ENCODE measurements around the gene MERTK.

MERTK gene

DNA sequence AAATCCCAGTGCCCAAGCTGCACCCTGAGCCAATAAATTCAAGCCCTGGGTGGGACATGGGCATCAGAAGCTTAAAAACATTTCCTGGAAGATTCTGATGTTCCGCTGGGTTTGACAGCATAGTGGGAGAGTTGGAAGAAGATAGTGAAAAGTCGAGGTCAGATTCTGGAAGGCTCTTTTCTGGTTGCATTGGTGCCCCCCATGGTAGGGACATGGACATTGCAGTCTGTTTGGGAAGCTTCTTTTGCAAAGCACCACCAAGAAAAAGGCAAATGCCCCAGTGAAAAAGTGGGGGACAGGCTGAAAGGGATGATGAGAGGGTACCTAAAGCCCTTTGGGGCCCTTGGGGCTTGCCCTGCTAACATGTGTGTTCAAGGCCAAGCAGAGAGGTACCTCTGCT lies 21.0 kb downstream of the MERTK start:
- Histone ChIP-seq H3K9ac (ENCODE audit: low read length) (no peak overlapping the region), H3K79me2 (ENCODE audit: low read length) (peaks cover 38% of the 10 kb centered on the region), H3K4me3 (ENCODE audit: low read length) (no peak overlapping the region), H3K9me2 (replicated peaks; ENCODE audit: insufficient read depth, low read length) (no peaks in the 10 kb centered on the region), H3F3A (ENCODE audit: insufficient read depth, low read length) (peaks cover 7% of the 10 kb centered on the region), H3K27ac (ENCODE audit: low read length) (no peak overlapping the region; the same call in 1 of the 2 replicates), H2AFZ (ENCODE audit: low read length) (no peak overlapping the region), H3K27me3 (replicated peaks; ENCODE audit: insufficient read depth, low read length) (no peaks in the 10 kb centered on the region), H4K20me1 (ENCODE audit: insufficient read depth, low read length) (no peaks in the 10 kb centered on the region), H3K4me1 (ENCODE audit: low read length) (peaks cover 18% of the 10 kb centered on the region), H3K4me2 (ENCODE audit: low read depth, low read length) (no peak overlapping the region), H3K36me3 (replicated peaks; ENCODE audit: insufficient read depth, low read length) (no peaks in the 10 kb centered on the region), H3K9me3 (replicated peaks; ENCODE audit: insufficient read depth, low read length) (no peaks in the 10 kb centered on the region)
- no peak for DNase-seq
- peak; percentile 35 for TF ChIP-seq CTCF (IDR thresholded peaks at IDR 0.05; ENCODE audit: low read length)
- TF ChIP-seq EZH2phosphoT487 (IDR thresholded peaks at IDR 0.05; ENCODE audit: low read length): no peak
- TF ChIP-seq EZH2 (optimal IDR thresholded peaks at IDR 0.05; ENCODE audit: low read depth, low read length): no peak

DNA sequence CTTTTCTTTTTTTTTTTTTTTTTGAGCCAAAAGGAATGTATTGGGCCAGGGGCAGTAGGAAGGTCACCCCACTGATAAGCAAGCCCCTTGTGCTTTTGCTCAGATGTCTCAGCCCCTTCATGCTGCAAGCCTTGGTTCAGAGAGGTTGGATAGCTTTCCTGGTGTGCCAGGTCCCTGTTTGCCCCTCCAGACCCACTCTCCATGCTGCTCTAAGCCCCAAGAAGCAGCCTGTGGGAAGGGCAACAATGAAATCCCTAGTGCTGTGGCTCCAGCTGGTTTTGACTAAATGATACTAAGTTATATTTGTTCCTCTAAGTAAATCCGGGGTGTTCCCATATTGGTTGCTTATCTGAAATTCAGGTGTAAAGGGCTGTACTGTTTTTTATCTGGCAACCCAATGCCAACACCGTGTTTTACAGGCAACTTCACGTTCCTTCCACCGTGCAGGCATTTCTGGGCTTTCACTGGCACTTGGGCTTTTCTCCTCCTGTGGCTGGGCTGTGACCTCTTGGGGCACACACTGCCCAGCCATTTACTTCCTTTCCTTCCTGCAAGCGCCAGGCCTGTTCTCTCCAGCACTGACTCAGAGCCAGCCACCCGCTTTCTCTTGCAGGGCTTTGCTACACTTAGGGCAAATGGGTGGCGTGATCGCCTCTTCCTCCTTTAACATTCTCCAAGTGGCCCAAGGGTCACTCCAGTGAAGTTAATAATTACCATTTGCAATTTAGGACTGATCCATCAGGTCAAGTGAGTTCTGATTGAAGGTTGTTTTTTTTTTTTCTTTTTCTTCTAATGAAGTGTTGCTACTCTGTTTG lies 21.6 kb downstream of the MERTK start:
- Histone ChIP-seq H3K9me3 (replicated peaks; ENCODE audit: insufficient read depth, low read length) (no peaks in the 10 kb centered on the region), H3K27me3 (replicated peaks; ENCODE audit: insufficient read depth, low read length) (no peaks in the 10 kb centered on the region), H3K9me2 (replicated peaks; ENCODE audit: insufficient read depth, low read length) (no peaks in the 10 kb centered on the region), H3F3A (ENCODE audit: insufficient read depth, low read length) (peaks cover 7% of the 10 kb centered on the region), H3K9ac (ENCODE audit: low read length) (no peak overlapping the region), H3K4me2 (ENCODE audit: low read depth, low read length) (no peak overlapping the region), H3K27ac (ENCODE audit: low read length) (no peak overlapping the region), H3K4me1 (ENCODE audit: low read length) (peaks cover 18% of the 10 kb centered on the region), H4K20me1 (ENCODE audit: insufficient read depth, low read length) (no peaks in the 10 kb centered on the region), H3K36me3 (replicated peaks; ENCODE audit: insufficient read depth, low read length) (no peaks in the 10 kb centered on the region), H3K79me2 (ENCODE audit: low read length) (peaks cover 32% of the 10 kb centered on the region), H2AFZ (ENCODE audit: low read length) (no peak overlapping the region), H3K4me3 (ENCODE audit: low read length) (no peak overlapping the region)
- TF ChIP-seq EZH2phosphoT487 (IDR thresholded peaks at IDR 0.05; ENCODE audit: low read length) (no peak), CTCF (IDR thresholded peaks at IDR 0.05; ENCODE audit: low read length) (no peak), EZH2 (optimal IDR thresholded peaks at IDR 0.05; ENCODE audit: low read depth, low read length) (no peak)
- DNase-seq: no peak

GRCh38 chr2:111923276-111923804 lies 24.9 kb downstream of the MERTK start:
- peaks cover 6% of the 10 kb centered on the region for H3F3A ChIP-seq (ENCODE audit: insufficient read depth, low read length)
- H3K9ac ChIP-seq (ENCODE audit: low read length): no peak overlapping the region
- TF ChIP-seq EZH2 (optimal IDR thresholded peaks at IDR 0.05; ENCODE audit: low read depth, low read length) (no peak), CTCF (IDR thresholded peaks at IDR 0.05; ENCODE audit: low read length) (no peak), EZH2phosphoT487 (IDR thresholded peaks at IDR 0.05; ENCODE audit: low read length) (no peak)
- peaks cover 12% of the 10 kb centered on the region for H3K4me1 ChIP-seq (ENCODE audit: low read length)
- DNase-seq: no peak
- H3K9me2 ChIP-seq (replicated peaks; ENCODE audit: insufficient read depth, low read length): no peaks in the 10 kb centered on the region
- H4K20me1 ChIP-seq (ENCODE audit: insufficient read depth, low read length): no peaks in the 10 kb centered on the region
- H3K36me3 ChIP-seq (replicated peaks; ENCODE audit: insufficient read depth, low read length): no peaks in the 10 kb centered on the region; the same call in 1 of the 2 replicates
- no peak overlapping the region for H3K27ac ChIP-seq (ENCODE audit: low read length)
- H3K4me2 ChIP-seq (ENCODE audit: low read depth, low read length): no peak overlapping the region
- no peak overlapping the region for H2AFZ ChIP-seq (ENCODE audit: low read length)
- H3K4me3 ChIP-seq (ENCODE audit: low read length): no peak overlapping the region
- H3K9me3 ChIP-seq (replicated peaks; ENCODE audit: insufficient read depth, low read length): no peaks in the 10 kb centered on the region
- no peaks in the 10 kb centered on the region for H3K27me3 ChIP-seq (replicated peaks; ENCODE audit: insufficient read depth, low read length)
- H3K79me2 ChIP-seq (ENCODE audit: low read length): peaks cover 15% of the 10 kb centered on the region

Measured in MM.1S (cell line).